ENCODE measurements around the gene EVPLL. TPM values are rescaled to one million over a fixed set of nuclear protein-coding genes. Genes with fewer than 3 reads are reported as not detected.

The EVPLL gene
- total RNA-seq, 1 experiment from 2014 or later = not detected

GRCh38 chr17:18360518-18360917 is 17.1 kb upstream of the EVPLL start:
- Histone ChIP-seq H3K9me3 (ENCODE audit: control insufficient read depth, insufficient read depth, low read depth, low read length) (no peaks in the 10 kb centered on the region), H3K27ac (ENCODE audit: low read length) (no peak overlapping the region), H3K27me3 (ENCODE audit: control insufficient read depth, insufficient read depth, low read length) (no peaks in the 10 kb centered on the region), H3K36me3 (ENCODE audit: control insufficient read depth, insufficient read depth, low read length) (no peaks in the 10 kb centered on the region), H3K4me1 (ENCODE audit: control insufficient read depth, insufficient read depth, low read length) (peaks cover 7% of the 10 kb centered on the region; the same call in 1 of the 2 replicates), H3K4me3 (ENCODE audit: low read depth in 2 of 2, low read length in 2 of 2) (no peak overlapping the region)
- in situ Hi-C loops (cut with HindIII; ENCODE audit: low pct_unique_long_range_greater_than_20kb, low sequenced_read_pairs) (no loop called here), intact Hi-C loops (cut with micrococcal nuclease; ENCODE audit: unreplicated experiment) (no loop called here)
- no TSS peak for BruUV-seq (replicated peaks)
- ATAC-seq = no peak
- POLR2A ChIA-PET = no interaction called here
- TF ChIP-seq REST (IDR thresholded peaks at IDR 0.05; ENCODE audit: insufficient read depth in 1 of 2, low read depth in 2 of 2, low read length in 1 of 2) (no peak), SIN3A (IDR thresholded peaks at IDR 0.05; ENCODE audit: borderline replicate concordance, insufficient read depth, low read depth, low read length) (no peak), POLR2AphosphoS5 (IDR thresholded peaks at IDR 0.05; ENCODE audit: low read depth, low read length) (no peak), CTCF (IDR thresholded peaks at IDR 0.05) (no peak), TCF7L2 (IDR thresholded peaks at IDR 0.05; ENCODE audit: low read depth, low read length) (no peak)
- CTCF ChIA-PET = no interaction called here
- no peak for DNase-seq (ENCODE audit: low read depth, low spot score)

- peak overlapping the region; percentile 73 to 79 for H3K4me3 ChIP-seq (ENCODE audit: low read depth in 2 of 2, low read length in 2 of 2)
- intact Hi-C loops (cut with micrococcal nuclease; ENCODE audit: unreplicated experiment) = no loop called here
- BruUV-seq (replicated peaks) = no TSS peak
- no peaks in the 10 kb centered on the region for H3K36me3 ChIP-seq (ENCODE audit: control insufficient read depth, insufficient read depth, low read length)
- no peak for ATAC-seq
- CTCF ChIA-PET = no interaction called here
- TF ChIP-seq CTCF (IDR thresholded peaks at IDR 0.05) (no peak), REST (IDR thresholded peaks at IDR 0.05; ENCODE audit: insufficient read depth in 1 of 2, low read depth in 2 of 2, low read length in 1 of 2) (no peak), SIN3A (IDR thresholded peaks at IDR 0.05; ENCODE audit: borderline replicate concordance, insufficient read depth, low read depth, low read length) (no peak), TCF7L2 (IDR thresholded peaks at IDR 0.05; ENCODE audit: low read depth, low read length) (no peak), POLR2AphosphoS5 (IDR thresholded peaks at IDR 0.05; ENCODE audit: low read depth, low read length) (no peak)
- H3K27me3 ChIP-seq (ENCODE audit: control insufficient read depth, insufficient read depth, low read length) = no peaks in the 10 kb centered on the region
- in situ Hi-C loops (cut with HindIII; ENCODE audit: low pct_unique_long_range_greater_than_20kb, low sequenced_read_pairs) = no loop called here
- POLR2A ChIA-PET = no interaction called here
- no peaks in the 10 kb centered on the region for H3K9me3 ChIP-seq (ENCODE audit: control insufficient read depth, insufficient read depth, low read depth, low read length)
- peak overlapping the region; percentile 72; the same call in 1 of the 2 replicates for H3K27ac ChIP-seq (ENCODE audit: low read length)
- H3K4me1 ChIP-seq (ENCODE audit: control insufficient read depth, insufficient read depth, low read length) = peaks cover 7% of the 10 kb centered on the region; the same call in 1 of the 2 replicates
- no peak for DNase-seq (ENCODE audit: low read depth, low spot score)
Observed at GRCh38 chr17:18361837-18362697, 15.5 kb upstream of the EVPLL start.

Measured in Panc1 (cell line).